Gastrocnemius medialis (tissue), 4 donors: Measurements from ENCODE around the gene ZFHX2. TPM values are rescaled to one million over a fixed set of nuclear protein-coding genes. Genes with fewer than 3 reads are reported as not detected.

Experiments
- ATAC-seq, 2 donors: fragments of 150-250 bp; one replicate each; pipeline ENCODE4 v1.9.1; 2016
- DNase-seq, 2 donors: peaks; one replicate each; pipeline ENCODE4 v3.0.0-alpha.2; 2019
- H3K27ac ChIP-seq, 4 donors: fragments of 200-600 bp; sonication (generic); 1 replicate in 1 of 4; 2 replicates in 3 of 4; pipeline ENCODE4 v1.5.1; 2016 to 2018; ENCODE audit warnings: mild to moderate bottlenecking in 2 of 4, moderate library complexity in 1 of 4
- H3K27me3 ChIP-seq, 3 donors: fragments of 200-600 bp; sonication (generic) in 2 of 3; 1 replicate in 1 of 3; 2 replicates in 2 of 3; pipeline versions ENCODE4 v1.5.1 to v1.6.0; 2016 to 2019; ENCODE audit warnings: mild to moderate bottlenecking in 1 of 3, moderate library complexity in 1 of 3
- H3K36me3 ChIP-seq, 2 donors: fragments of 200-600 bp; sonication (generic) in 1 of 2; one replicate each; pipeline ENCODE4 v1.5.1; 2017 to 2018
- H3K4me1 ChIP-seq, 2 donors: fragments of 200-600 bp; sonication (generic) in 1 of 2; one replicate each; pipeline ENCODE4 v1.5.1; 2016 to 2017; ENCODE audit warnings: mild to moderate bottlenecking in 2 of 2
- H3K4me3 ChIP-seq, 4 donors: fragments of 200-600 bp; sonication (generic) in 3 of 4; 1 replicate in 1 of 4; 2 replicates in 3 of 4; pipeline ENCODE4 v1.5.1; 2016 to 2019; ENCODE audit warnings: mild to moderate bottlenecking in 2 of 4
- H3K9me3 ChIP-seq, 3 donors: fragments of 200-600 bp; sonication (generic) in 2 of 3; 1 replicate in 1 of 3; 2 replicates in 2 of 3; pipeline ENCODE4 v1.5.1; 2016 to 2019
- POLR2A ChIP-seq, 2 donors: fragments of 450-650 bp; IDR thresholded peaks; one replicate each; pipeline ENCODE4 v1.6.1; 2017; ENCODE audit warnings: antibody characterized with exemption in 2 of 2, mild to moderate bottlenecking in 2 of 2, moderate library complexity in 2 of 2
- in situ Hi-C, 4 donors: fragments of 200-750 bp; cut with MboI; loops; one replicate each; pipeline versions ENCODE4 v1.15.0 to v1.8.0; 2017; ENCODE audit warnings: low sequenced_read_pairs in 4 of 4
- intact Hi-C: fragments of 100-400 bp; cut with DNase I; formaldehyde crosslinking; loops from one replicate; pipeline ENCODE4 v1.15.1; 2023; ENCODE audit warnings: low total_unique reads
- total RNA-seq, 4 donors: library from RNA; depleted of rRNA; stranded (reverse); fragments of >200 nt; gene quantifications; one replicate each; pipeline versions ENCODE4 v1.1.0 to v1.2.3, GENCODE V29; 2016
- TF ChIP-seq, protein P1 (sequence below), 5 experiments: fragments of 450-650 bp in 3 of 5; fragments of 200-600 bp in 2 of 5; sonication (generic) in 2 of 5; IDR thresholded peaks in 4 of 5; conservative IDR thresholded peaks in 1 of 5; 1 replicate in 4 of 5; 2 replicates in 1 of 5; pipeline ENCODE4 v1.5.1; 2016 to 2019; ENCODE audit warnings: antibody characterized with exemption in 5 of 5, mild to moderate bottlenecking in 3 of 5, moderate library complexity in 3 of 5

Gene ZFHX2
- total RNA-seq, 4 donors from 2014 or later, result 0.23 to 0.44 (median 0.41) TPM; not detected in 1

DNA sequence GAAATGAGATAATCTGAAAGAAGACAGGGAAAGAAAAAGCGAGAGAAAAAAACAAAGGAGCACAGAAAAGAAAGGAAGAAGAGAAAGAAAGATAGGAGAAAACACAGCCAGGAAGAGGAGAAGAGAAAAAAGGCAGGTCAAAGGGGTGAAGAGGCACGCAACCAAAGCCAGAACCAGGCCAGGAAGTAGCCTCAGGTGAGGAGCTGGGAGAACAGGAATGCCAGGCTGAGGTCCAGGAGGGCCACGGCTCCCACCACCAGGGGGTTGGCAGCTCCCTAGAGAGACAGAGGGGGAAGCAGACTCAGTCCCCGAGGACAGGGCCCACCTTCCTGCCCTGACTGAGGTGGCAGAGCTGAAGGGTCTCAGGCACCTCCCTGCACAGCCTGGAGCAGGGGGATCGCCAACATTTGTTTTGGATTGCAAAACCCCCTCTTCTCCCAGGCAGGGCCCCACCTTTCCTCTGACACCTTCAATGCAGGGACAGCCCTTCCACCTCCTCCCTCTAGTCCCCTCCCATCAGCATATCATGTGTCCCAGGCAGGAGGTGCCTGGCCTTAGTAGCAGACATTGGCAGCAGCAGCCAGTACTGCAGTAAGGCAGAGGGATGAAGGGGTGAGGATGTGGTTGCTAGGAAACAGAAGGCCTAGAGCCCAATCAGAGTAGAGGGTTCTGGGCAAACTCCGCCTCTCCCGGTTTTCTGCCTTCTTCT is 18.0 kb upstream of the ZFHX2 start:
- no peak overlapping the region for H3K27ac ChIP-seq
- H3K9me3 ChIP-seq, result no peaks in the 10 kb centered on the region
- intact Hi-C loops (no loop called here), in situ Hi-C loops (loop anchor here in 3 of 4 donors (10.0 to 25.0 kb wide), 3 partner anchors 232 to 982 kb away; partner anchors contain the start of genes ABHD4 (in 1 of the 3), DAD1 (in 1 of the 3) and PABPN1 (in 1 of the 3))
- H3K27me3 ChIP-seq, result peaks cover 0 to 11% (median 0%) of the 10 kb centered on the region in 3 donors
- H3K36me3 ChIP-seq, result no peaks in the 10 kb centered on the region
- TF ChIP-seq, protein P1, sequence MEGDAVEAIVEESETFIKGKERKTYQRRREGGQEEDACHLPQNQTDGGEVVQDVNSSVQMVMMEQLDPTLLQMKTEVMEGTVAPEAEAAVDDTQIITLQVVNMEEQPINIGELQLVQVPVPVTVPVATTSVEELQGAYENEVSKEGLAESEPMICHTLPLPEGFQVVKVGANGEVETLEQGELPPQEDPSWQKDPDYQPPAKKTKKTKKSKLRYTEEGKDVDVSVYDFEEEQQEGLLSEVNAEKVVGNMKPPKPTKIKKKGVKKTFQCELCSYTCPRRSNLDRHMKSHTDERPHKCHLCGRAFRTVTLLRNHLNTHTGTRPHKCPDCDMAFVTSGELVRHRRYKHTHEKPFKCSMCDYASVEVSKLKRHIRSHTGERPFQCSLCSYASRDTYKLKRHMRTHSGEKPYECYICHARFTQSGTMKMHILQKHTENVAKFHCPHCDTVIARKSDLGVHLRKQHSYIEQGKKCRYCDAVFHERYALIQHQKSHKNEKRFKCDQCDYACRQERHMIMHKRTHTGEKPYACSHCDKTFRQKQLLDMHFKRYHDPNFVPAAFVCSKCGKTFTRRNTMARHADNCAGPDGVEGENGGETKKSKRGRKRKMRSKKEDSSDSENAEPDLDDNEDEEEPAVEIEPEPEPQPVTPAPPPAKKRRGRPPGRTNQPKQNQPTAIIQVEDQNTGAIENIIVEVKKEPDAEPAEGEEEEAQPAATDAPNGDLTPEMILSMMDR (IDR thresholded peaks at IDR 0.05 in 4 of 5, conservative IDR thresholded peaks at IDR 0.05 in 1 of 5), result no peak
- TF ChIP-seq POLR2A (IDR thresholded peaks at IDR 0.05), result no peak
- no peak for ATAC-seq
- DNase-seq, result peak in 1 of 2 donors; percentile 5
- H3K4me3 ChIP-seq, result no peak overlapping the region
- no peaks in the 10 kb centered on the region for H3K4me1 ChIP-seq

DNA sequence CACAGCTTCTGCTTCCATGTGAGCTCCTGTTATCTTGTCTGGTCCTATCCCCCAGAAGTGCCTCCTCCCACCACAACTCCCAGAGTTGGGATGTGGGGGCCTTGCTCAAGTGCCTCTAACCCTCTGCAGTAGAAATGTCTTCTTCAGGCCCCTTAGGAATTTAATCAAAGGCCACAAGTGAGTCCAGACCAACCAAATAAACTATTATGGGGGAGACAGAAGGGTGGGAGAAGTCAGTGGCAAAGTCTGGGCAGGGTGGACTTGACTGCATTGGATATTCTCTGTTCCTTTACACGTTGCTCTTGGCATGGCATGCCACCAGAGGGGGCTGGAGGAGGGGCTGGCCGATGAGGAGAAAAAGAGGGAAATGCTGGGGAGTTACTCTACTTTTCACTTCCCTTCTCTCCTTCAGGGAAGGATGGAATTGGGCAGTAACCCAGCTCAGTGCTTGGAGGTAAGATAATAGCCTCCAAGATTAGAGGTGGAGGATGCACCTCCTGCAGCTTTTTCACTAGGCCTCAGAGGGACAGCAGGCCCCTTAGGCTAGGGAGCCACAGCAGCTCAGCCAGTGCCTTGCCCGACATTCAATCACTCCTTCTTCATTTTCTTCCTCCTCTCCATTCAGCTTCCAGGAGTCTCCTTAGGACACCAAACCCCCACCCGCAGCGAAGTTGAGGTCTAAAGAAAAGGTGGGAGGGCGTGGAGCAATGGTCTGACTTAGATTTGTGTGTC is 17.2 kb upstream of the ZFHX2 start:
- Histone ChIP-seq H3K27me3 (peaks cover 0 to 6% (median 0%) of the 10 kb centered on the region in 3 donors), H3K4me3 (no peak overlapping the region), H3K27ac (no peak overlapping the region), H3K4me1 (no peaks in the 10 kb centered on the region), H3K9me3 (no peaks in the 10 kb centered on the region), H3K36me3 (no peaks in the 10 kb centered on the region)
- in situ Hi-C loops, result loop anchor here in 3 of 4 donors (10.0 to 25.0 kb wide), 3 partner anchors 231 to 981 kb away; partner anchors contain the start of genes ABHD4 (in 1 of the 3), DAD1 (in 1 of the 3) and PABPN1 (in 1 of the 3)
- no peak for TF ChIP-seq POLR2A (IDR thresholded peaks at IDR 0.05)
- TF ChIP-seq, protein P1 (IDR thresholded peaks at IDR 0.05 in 4 of 5, conservative IDR thresholded peaks at IDR 0.05 in 1 of 5), result no peak
- DNase-seq (peak in 1 of 2 donors; percentile 27), ATAC-seq (no peak)
- intact Hi-C loops, result no loop called here

- H3K4me3 ChIP-seq, result peak overlapping the region; percentile 64 to 83 (median 70)
- DNase-seq (peak in 1 of 2 donors; percentile 8), ATAC-seq (no peak)
- no peaks in the 10 kb centered on the region for H3K9me3 ChIP-seq
- TF ChIP-seq POLR2A (IDR thresholded peaks at IDR 0.05), result no peak
- TF ChIP-seq, protein P1 (IDR thresholded peaks at IDR 0.05 in 4 of 5, conservative IDR thresholded peaks at IDR 0.05 in 1 of 5), result no peak
- no peaks in the 10 kb centered on the region for H3K4me1 ChIP-seq
- intact Hi-C loops, result no loop called here
- H3K27me3 ChIP-seq, result peaks cover 0 to under 1% (median 0%) of the 10 kb centered on the region in 3 donors
- H3K27ac ChIP-seq, result peak overlapping the region in 3 of 4 donors; percentile 30 to 69 (median 60)
- H3K36me3 ChIP-seq, result no peaks in the 10 kb centered on the region
- in situ Hi-C loops, result loop anchor here in 3 of 4 donors (10.0 to 25.0 kb wide), 3 partner anchors 231 to 981 kb away; partner anchors contain the start of genes ABHD4 (in 1 of the 3), DAD1 (in 1 of the 3) and PABPN1 (in 1 of the 3)
Measured at GRCh38 chr14:23568021-23568599, 16.5 kb upstream of the ZFHX2 start.

DNA sequence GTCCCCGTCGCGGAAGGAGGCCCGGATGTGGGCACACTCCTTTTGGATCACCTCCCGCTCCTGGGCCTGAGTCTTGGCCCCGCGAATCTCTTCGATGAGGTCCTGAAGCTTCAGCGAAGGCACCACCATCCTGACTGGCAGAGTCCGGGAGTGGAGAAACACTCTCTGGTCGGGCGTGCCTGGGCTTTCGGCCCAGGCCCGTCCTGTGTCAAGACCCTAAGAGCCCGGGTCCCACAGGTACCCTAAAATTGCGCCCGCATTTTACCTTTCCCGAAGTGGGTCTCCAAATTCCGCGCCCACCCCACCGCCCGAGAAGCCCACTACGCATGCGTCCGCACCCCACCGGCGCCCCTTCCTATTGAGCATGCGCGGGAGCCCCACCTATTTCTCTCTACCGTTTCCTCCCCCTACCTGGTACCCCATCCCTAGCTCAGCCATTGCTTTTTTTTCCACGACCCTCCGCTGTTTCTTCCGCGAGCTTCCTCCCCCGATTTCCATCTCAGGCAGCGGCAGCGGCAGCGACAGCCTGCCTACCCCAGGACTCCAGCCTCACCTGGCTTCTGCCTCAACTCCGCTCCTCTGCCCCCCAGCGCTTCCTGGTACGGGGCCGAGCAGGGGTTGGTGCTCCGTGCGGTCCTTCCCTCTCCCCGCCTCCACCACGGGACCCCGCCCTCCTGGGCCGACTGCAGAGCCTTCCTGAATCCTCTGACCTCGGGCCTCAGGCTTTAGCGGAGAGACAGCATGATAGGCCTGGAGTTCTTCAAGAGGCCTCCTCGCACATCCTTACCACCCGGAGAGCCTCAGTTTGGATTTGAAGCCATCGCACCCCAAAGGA is 15.8 kb upstream of the ZFHX2 start, which contains the start of gene AP1G2:
TSS of gene AP1G2 (minus strand) at position 606 of the 835 bp plus-strand sequence. CDS start at position 129, 477 bp downstream.
- in situ Hi-C loops, result loop anchor here in 3 of 4 donors (10.0 to 25.0 kb wide), 3 partner anchors 230 to 980 kb away; partner anchors contain the start of genes ABHD4 (in 1 of the 3), DAD1 (in 1 of the 3) and PABPN1 (in 1 of the 3)
- no peaks in the 10 kb centered on the region for H3K9me3 ChIP-seq

More for the DNA sequence above, 15.8 kb upstream of the ZFHX2 start, which contains the start of gene AP1G2:
- TF ChIP-seq, protein P1 (IDR thresholded peaks at IDR 0.05 in 4 of 5, conservative IDR thresholded peaks at IDR 0.05 in 1 of 5), result no peak
- TF ChIP-seq POLR2A (IDR thresholded peaks at IDR 0.05), result no peak
- H3K4me3 ChIP-seq, result peak within 1 kb of the TSS; percentile 64 to 83 (median 70)
- ATAC-seq (peak; percentile 44 to 57), DNase-seq (peak; percentile 54 to 55)
- peak within 1 kb of the TSS; percentile 30 to 69 (median 62) for H3K27ac ChIP-seq
- no peaks in the 10 kb centered on the region for H3K27me3 ChIP-seq
- H3K4me1 ChIP-seq, result no peaks in the 10 kb centered on the region
- no peaks in the 10 kb centered on the region for H3K36me3 ChIP-seq
- intact Hi-C loops, result no loop called here
